ENCODE data around the gene UBASH3A. TPM values are rescaled to one million over a fixed set of nuclear protein-coding genes. Genes with fewer than 3 reads are reported as not detected.

Gene UBASH3A
- total RNA-seq, 2 experiments from 2014 or later, result 59.7 to 60.8 TPM

DNA sequence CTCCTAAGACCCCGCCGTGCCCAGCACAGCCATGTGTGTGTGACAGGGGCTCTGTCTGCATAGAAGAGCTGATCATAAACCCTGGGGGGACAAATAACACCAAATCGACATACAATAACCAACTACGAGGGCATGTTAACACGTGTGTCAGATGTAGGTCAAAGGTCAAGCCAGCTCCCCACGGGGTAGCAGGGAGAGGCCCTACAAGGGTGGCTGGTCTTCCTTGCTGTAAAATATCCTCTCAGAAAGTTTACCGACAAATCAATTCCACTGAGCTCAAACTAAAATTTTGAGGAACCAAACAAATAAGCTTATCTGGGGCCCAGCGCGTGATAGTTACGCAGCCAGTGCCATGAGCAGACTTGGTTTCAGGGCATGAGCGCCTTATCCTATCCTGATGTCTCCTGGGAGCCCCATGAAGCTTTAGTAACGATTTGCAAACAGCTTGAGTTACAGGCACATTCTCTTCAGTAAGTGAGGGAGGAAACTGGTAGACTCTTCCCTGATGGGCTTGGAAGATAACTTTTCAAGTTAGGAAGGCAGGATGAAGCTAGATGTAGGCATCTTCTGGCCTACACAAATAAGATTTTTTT is 5.2 kb upstream of the UBASH3A start:
- ChIA-PET CTCF (interaction anchor here (0.6 to 1.3 kb wide), 2 partner anchors 17 to 63 kb away, joined by 3 read pairs; no protein-coding TSS in a partner anchor), POLR2A (interaction anchor here (0.8 to 1.9 kb wide), 5 partner anchors 10 to 27 kb away, joined by 3 to 15 read pairs (median 5); no protein-coding TSS in a partner anchor)
- Mint-ChIP-seq H3K4me1 (ENCODE audit: low read depth) (peaks cover 64% of the 10 kb centered on the region), H3K27me3 (no peaks in the 10 kb centered on the region), H3K27ac (peak overlapping the region; percentile 69), H3K36me3 (ENCODE audit: low read depth) (peaks cover 1% of the 10 kb centered on the region), H3K9me3 (peaks cover 7% of the 10 kb centered on the region), H3K4me3 (peak overlapping the region; percentile 4)
- Histone ChIP-seq H3K27ac (ENCODE audit: low read depth in 1 of 2, low read length in 2 of 2) (peak overlapping the region in 1 of 2 donors; percentile 37), H3K9me3 (ENCODE audit: control insufficient read depth in 1 of 2, insufficient read depth in 1 of 2, low read length in 2 of 2) (peaks cover 0 to 8% of the 10 kb centered on the region in 2 experiments), H3K27me3 (ENCODE audit: control insufficient read depth in 1 of 2, insufficient read depth in 2 of 2, low read length in 2 of 2) (no peaks in the 10 kb centered on the region), H3K4me3 (ENCODE audit: low read length) (no peak overlapping the region), H3K4me1 (ENCODE audit: insufficient read depth, low read length) (peaks cover 49% of the 10 kb centered on the region), H3K36me3 (ENCODE audit: insufficient read depth, low read length) (no peaks in the 10 kb centered on the region)
- DNase-seq (no peak), ATAC-seq (ENCODE audit: poor library complexity) (no peak)
- TF ChIP-seq, protein P1, sequence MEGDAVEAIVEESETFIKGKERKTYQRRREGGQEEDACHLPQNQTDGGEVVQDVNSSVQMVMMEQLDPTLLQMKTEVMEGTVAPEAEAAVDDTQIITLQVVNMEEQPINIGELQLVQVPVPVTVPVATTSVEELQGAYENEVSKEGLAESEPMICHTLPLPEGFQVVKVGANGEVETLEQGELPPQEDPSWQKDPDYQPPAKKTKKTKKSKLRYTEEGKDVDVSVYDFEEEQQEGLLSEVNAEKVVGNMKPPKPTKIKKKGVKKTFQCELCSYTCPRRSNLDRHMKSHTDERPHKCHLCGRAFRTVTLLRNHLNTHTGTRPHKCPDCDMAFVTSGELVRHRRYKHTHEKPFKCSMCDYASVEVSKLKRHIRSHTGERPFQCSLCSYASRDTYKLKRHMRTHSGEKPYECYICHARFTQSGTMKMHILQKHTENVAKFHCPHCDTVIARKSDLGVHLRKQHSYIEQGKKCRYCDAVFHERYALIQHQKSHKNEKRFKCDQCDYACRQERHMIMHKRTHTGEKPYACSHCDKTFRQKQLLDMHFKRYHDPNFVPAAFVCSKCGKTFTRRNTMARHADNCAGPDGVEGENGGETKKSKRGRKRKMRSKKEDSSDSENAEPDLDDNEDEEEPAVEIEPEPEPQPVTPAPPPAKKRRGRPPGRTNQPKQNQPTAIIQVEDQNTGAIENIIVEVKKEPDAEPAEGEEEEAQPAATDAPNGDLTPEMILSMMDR (IDR thresholded peaks at IDR 0.05), result no peak
- intact Hi-C loops (cut with DNase I, micrococcal nuclease), result loop anchor here in 1 of 2 experiments (5.0 kb wide), 1 partner anchor 39 kb away; no protein-coding TSS in a partner anchor

DNA sequence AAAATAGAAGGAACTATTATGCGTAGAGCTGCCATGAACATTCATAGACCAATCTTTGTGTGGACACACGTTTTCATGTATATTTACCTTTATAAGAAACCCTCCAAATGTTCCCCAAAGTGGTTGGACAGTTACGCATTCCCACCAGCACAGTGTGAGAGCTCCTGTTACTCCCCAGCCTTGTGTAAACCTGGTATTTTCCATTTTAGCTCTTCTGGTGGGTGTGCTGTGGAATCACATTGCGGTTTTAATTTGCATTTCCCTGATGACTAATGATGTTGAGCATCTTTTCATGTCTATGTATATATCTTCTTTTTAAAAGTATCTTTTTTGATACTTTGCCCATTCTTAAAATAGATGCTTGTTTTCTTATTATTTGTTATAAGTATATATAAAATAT is 3.2 kb upstream of the UBASH3A start:
- H3K4me1 ChIP-seq (ENCODE audit: insufficient read depth, low read length), result peaks cover 47% of the 10 kb centered on the region
- CTCF ChIA-PET, result interaction anchor here (1.2 to 1.3 kb wide), 3 partner anchors 11 to 62 kb away, joined by 3 to 4 read pairs (median 3); no protein-coding TSS in a partner anchor
- peaks cover 7% of the 10 kb centered on the region for H3K9me3 Mint-ChIP-seq
- H3K4me3 ChIP-seq (ENCODE audit: low read length), result no peak overlapping the region
- peaks cover 68% of the 10 kb centered on the region for H3K4me1 Mint-ChIP-seq (ENCODE audit: low read depth)
- H3K4me3 Mint-ChIP-seq, result peak overlapping the region; percentile 57
- no peaks in the 10 kb centered on the region for H3K36me3 ChIP-seq (ENCODE audit: insufficient read depth, low read length)
- H3K27me3 ChIP-seq (ENCODE audit: control insufficient read depth in 1 of 2, insufficient read depth in 2 of 2, low read length in 2 of 2), result no peaks in the 10 kb centered on the region
- intact Hi-C loops (cut with DNase I, micrococcal nuclease), result loop anchor here in 1 of 2 experiments (5.0 kb wide), 1 partner anchor 63 kb away; no protein-coding TSS in a partner anchor
- DNase-seq, result peak in 3 of 14 experiments; percentile 39 to 58 (median 54)
- H3K27ac Mint-ChIP-seq, result peak overlapping the region; percentile 79
- peaks cover 17% of the 10 kb centered on the region for H3K36me3 Mint-ChIP-seq (ENCODE audit: low read depth)
- H3K27ac ChIP-seq (ENCODE audit: low read depth in 1 of 2, low read length in 2 of 2), result no peak overlapping the region
- TF ChIP-seq, protein P1 (IDR thresholded peaks at IDR 0.05), result no peak
- POLR2A ChIA-PET, result interaction anchor here (1.0 kb wide), 1 partner anchor 10 kb away, joined by 3 read pairs; no protein-coding TSS in a partner anchor
- ATAC-seq (ENCODE audit: poor library complexity), result no peak
- peaks cover 0 to 8% of the 10 kb centered on the region in 2 experiments for H3K9me3 ChIP-seq (ENCODE audit: control insufficient read depth in 1 of 2, insufficient read depth in 1 of 2, low read length in 2 of 2)
- H3K27me3 Mint-ChIP-seq, result no peaks in the 10 kb centered on the region

DNA sequence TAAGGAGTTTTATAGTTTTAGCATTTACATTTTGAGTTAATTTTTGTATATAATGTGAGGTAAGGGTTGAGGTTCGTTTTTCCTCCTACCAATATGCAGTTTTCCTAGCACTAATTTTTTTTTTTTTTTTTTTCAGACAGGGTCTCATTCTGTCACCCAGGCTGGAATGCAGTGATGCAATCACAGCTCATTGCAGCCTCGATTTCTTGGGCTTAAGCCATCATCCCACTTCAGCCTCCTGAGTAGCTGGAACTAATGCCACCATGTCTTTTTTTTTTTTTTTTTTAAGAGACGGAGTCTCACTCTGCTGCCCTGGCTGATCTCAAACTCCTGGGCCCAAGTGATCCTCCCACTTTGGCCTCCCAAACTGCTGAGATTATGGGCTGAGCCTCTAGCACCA is 2.5 kb upstream of the UBASH3A start:
- H3K4me3 Mint-ChIP-seq, result no peak overlapping the region
- Histone ChIP-seq H3K36me3 (ENCODE audit: insufficient read depth, low read length) (no peaks in the 10 kb centered on the region), H3K27ac (ENCODE audit: low read depth in 1 of 2, low read length in 2 of 2) (no peak overlapping the region), H3K27me3 (ENCODE audit: control insufficient read depth in 1 of 2, insufficient read depth in 2 of 2, low read length in 2 of 2) (no peaks in the 10 kb centered on the region), H3K4me3 (ENCODE audit: low read length) (no peak overlapping the region), H3K4me1 (ENCODE audit: insufficient read depth, low read length) (peaks cover 52% of the 10 kb centered on the region), H3K9me3 (ENCODE audit: control insufficient read depth in 1 of 2, insufficient read depth in 1 of 2, low read length in 2 of 2) (peaks cover 0 to 8% of the 10 kb centered on the region in 2 experiments)
- peaks cover 7% of the 10 kb centered on the region for H3K9me3 Mint-ChIP-seq
- H3K36me3 Mint-ChIP-seq (ENCODE audit: low read depth), result peaks cover 21% of the 10 kb centered on the region
- ATAC-seq (ENCODE audit: poor library complexity) (no peak), DNase-seq (no peak)
- ChIA-PET POLR2A (interaction anchor here (1.0 to 5.8 kb wide), 2 partner anchors 9 to 20 kb away, joined by 3 to 208 read pairs; no protein-coding TSS in a partner anchor), CTCF (interaction anchor here (1.2 to 1.3 kb wide), 2 partner anchors 10 to 24 kb away, joined by 3 to 4 read pairs; no protein-coding TSS in a partner anchor)
- peaks cover 73% of the 10 kb centered on the region for H3K4me1 Mint-ChIP-seq (ENCODE audit: low read depth)
- intact Hi-C loops (cut with DNase I, micrococcal nuclease), result loop anchor here in 1 of 2 experiments (5.0 kb wide), 1 partner anchor 64 kb away; no protein-coding TSS in a partner anchor
- TF ChIP-seq, protein P1 (IDR thresholded peaks at IDR 0.05), result no peak
- H3K27me3 Mint-ChIP-seq, result no peaks in the 10 kb centered on the region
- peak overlapping the region; percentile 96 for H3K27ac Mint-ChIP-seq

Data from CD4-positive, alpha-beta T cell (primary cell).